Stimulated activated CD8-positive, alpha-beta memory T cell treated with anti-CD3 and anti-CD28 coated beads, Interleukin-4, amount 100 ng/mL, for 4 hours (primary cell): ENCODE results near the gene POMT1.

Experiments
- DNase-seq, 2 donors: peaks; one replicate each; pipeline ENCODE4 v3.0.0-alpha.2; 2020; ENCODE audit warnings: low read depth in 2 of 2, low spot score in 1 of 2

POMT1 gene

GRCh38 chr9:131523086-131523388 lies 20.3 kb downstream of the POMT1 start:
- no peak for DNase-seq

- no peak for DNase-seq
Observed at GRCh38 chr9:131523451-131524435, 21.0 kb downstream of the POMT1 start.

- no peak for DNase-seq
Observed at GRCh38 chr9:131524665-131525315, 22.1 kb downstream of the POMT1 start.

- DNase-seq: no peak
Observed at GRCh38 chr9:131525643-131526565, 23.2 kb downstream of the POMT1 start.

- DNase-seq: no peak
Observed at GRCh38 chr9:131528186-131528585, 25.5 kb downstream of the POMT1 start.

GRCh38 chr9:131528886-131529505 lies 26.3 kb downstream of the POMT1 start:
- no peak for DNase-seq

GRCh38 chr9:131529597-131530545 lies 27.2 kb downstream of the POMT1 start:
- DNase-seq: no peak

GRCh38 chr9:131530546-131530919 lies 27.8 kb downstream of the POMT1 start:
- DNase-seq: no peak

- DNase-seq: peak; percentile 28 to 51
Observed at GRCh38 chr9:131530920-131531832, 28.5 kb downstream of the POMT1 start, which contains the start of gene UCK1. Gene UCK1, minus strand, starts transcription at chr9:131531263. Its CDS starts 89 bp downstream, at chr9:131531174.

- no peak for DNase-seq
Observed at GRCh38 chr9:131534721-131535237, 32.1 kb downstream of the POMT1 start.

- DNase-seq: no peak
Observed at GRCh38 chr9:131537946-131538345, 35.2 kb downstream of the POMT1 start.

GRCh38 chr9:131539223-131539923 lies 36.7 kb downstream of the POMT1 start:
- no peak for DNase-seq

GRCh38 chr9:131543141-131543540 lies 40.4 kb downstream of the POMT1 start:
- no peak for DNase-seq

- DNase-seq: no peak
Observed at GRCh38 chr9:131545003-131545785, 42.5 kb downstream of the POMT1 start, which contains the start of gene PRRT1B. Gene PRRT1B, plus strand, starts transcription at chr9:131545523. Its CDS starts 93 bp downstream, at chr9:131545616.

GRCh38 chr9:131545786-131546335 lies 43.1 kb downstream of the POMT1 start:
- no peak for DNase-seq

- no peak for DNase-seq
Observed at GRCh38 chr9:131546336-131547084, 43.8 kb downstream of the POMT1 start.
